Measurements from ENCODE around the gene GAB1.

GAB1 gene

DNA sequence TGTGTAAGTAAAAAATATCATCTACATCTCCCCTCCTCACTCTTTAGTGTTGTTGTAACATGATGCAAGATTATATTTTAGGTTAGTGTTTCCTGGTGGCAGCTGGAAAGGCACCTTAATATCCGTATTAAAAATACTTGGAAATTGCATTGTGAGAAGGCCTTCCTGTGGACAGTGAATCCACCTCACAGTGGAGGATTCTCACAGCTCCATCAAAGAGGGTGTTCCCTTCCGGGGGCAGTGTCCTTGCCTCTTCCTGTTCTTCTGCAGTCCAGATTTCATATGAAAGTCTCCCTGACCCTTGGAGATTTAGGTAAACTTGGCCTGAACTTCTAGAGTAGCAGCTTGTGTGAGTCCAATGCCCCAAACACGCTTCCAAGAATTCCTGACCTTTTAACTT, 29.9 kb upstream of the GAB1 start:
- Histone ChIP-seq H3K9ac (ENCODE audit: low read depth, low read length) (no peak overlapping the region), H3K4me3 (ENCODE audit: low read length) (no peak overlapping the region), H3K4me1 (ENCODE audit: control insufficient read depth, insufficient read depth, low read length) (no peaks in the 10 kb centered on the region), H3K36me3 (ENCODE audit: insufficient read depth, low read length) (no peaks in the 10 kb centered on the region), H3K9me3 (replicated peaks; ENCODE audit: low read length) (no peaks in the 10 kb centered on the region), H3K4me2 (ENCODE audit: low read length) (no peak overlapping the region), H3K27me3 (ENCODE audit: control insufficient read depth, insufficient read depth, low read length) (no peaks in the 10 kb centered on the region)

DNA sequence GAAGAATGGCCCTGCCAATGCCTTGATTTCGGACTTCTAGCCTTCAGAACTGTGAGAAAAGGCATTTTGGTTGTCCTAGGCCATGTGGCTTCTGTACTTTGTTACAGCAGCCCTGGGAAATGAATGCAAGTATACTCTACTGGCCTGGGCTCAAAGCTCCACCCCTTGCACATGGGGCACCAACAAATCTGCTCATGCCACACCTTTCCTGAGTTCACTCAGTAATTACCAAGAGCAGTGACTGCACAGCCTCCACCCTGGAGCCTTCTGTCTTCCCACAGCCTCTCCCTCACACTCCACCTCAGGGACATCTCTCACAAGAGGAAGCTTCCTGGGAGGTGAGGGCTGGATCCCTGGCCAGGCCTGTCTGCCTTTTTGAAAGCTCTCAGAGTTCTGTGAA, 29.1 kb upstream of the GAB1 start:
- Histone ChIP-seq H3K4me2 (ENCODE audit: low read length) (no peak overlapping the region), H3K27me3 (ENCODE audit: control insufficient read depth, insufficient read depth, low read length) (no peaks in the 10 kb centered on the region), H3K9me3 (replicated peaks; ENCODE audit: low read length) (no peaks in the 10 kb centered on the region), H3K9ac (ENCODE audit: low read depth, low read length) (no peak overlapping the region), H3K4me3 (ENCODE audit: low read length) (no peak overlapping the region), H3K4me1 (ENCODE audit: control insufficient read depth, insufficient read depth, low read length) (no peaks in the 10 kb centered on the region), H3K36me3 (ENCODE audit: insufficient read depth, low read length) (no peaks in the 10 kb centered on the region)

DNA sequence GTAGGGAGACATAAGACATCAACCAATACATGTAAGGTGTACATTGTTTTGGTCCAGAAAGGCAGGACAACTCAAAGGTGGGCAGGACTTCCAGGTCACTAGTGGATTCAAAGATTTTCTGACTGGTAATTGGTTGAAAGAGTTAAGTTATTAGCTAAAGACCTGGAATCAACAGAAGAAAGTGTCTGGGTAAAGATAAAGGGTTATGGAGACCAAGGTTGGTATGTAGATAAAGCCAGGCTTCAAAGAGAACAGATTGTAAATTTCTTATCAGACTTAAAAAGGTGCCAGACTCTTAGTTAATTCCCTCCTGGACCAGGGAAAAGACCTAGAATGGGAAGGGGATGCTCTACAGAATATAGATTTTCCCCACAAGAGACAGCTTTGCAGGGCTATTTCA, 28.3 kb upstream of the GAB1 start:
- Histone ChIP-seq H3K27me3 (ENCODE audit: control insufficient read depth, insufficient read depth, low read length) (no peaks in the 10 kb centered on the region), H3K36me3 (ENCODE audit: insufficient read depth, low read length) (no peaks in the 10 kb centered on the region), H3K9ac (ENCODE audit: low read depth, low read length) (no peak overlapping the region), H3K4me1 (ENCODE audit: control insufficient read depth, insufficient read depth, low read length) (no peaks in the 10 kb centered on the region), H3K9me3 (replicated peaks; ENCODE audit: low read length) (no peaks in the 10 kb centered on the region), H3K4me2 (ENCODE audit: low read length) (no peak overlapping the region), H3K4me3 (ENCODE audit: low read length) (no peak overlapping the region)

DNA sequence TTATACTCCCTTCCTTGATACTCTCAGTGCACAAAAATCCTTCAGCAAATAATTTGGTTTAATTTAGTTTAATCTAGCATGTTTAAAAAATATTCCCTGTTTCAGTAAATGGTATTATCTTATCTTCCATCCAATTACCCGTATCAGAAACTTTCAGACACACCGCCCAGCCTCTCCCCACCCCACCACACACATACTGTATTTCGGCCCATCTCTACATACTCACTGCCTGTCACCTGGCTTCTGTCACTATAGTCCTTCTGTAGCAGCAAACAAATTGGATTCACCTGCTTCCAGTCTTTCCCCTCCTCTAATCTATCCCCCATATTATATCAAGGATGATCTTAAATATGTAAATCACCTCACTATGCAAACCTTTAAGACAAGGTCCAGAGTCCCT, 24.8 kb upstream of the GAB1 start:
- Histone ChIP-seq H3K9ac (ENCODE audit: low read depth, low read length) (no peak overlapping the region), H3K4me2 (ENCODE audit: low read length) (no peak overlapping the region), H3K36me3 (ENCODE audit: insufficient read depth, low read length) (no peaks in the 10 kb centered on the region), H3K9me3 (replicated peaks; ENCODE audit: low read length) (no peaks in the 10 kb centered on the region), H3K4me3 (ENCODE audit: low read length) (no peak overlapping the region), H3K4me1 (ENCODE audit: control insufficient read depth, insufficient read depth, low read length) (no peaks in the 10 kb centered on the region), H3K27me3 (ENCODE audit: control insufficient read depth, insufficient read depth, low read length) (peaks cover under 1% of the 10 kb centered on the region)

DNA sequence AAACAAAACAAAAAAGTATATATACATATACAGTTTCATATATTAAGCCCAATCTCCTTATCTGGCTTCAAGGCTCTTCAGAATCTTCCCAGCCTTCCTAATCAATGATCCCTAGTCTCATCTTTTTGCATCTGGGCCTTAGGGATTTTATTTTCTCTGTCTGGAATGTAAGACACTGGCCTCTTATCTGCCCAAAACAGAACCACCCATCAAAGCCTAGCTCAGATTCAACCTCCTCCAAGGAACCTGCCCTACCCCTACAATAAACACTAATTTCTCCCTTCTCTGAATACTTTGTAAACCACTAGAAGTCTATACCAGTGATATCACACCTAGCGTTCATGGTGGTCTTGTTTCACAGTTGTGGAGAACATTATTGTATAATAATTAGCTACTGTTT, 23.2 kb upstream of the GAB1 start:
- Histone ChIP-seq H3K4me1 (ENCODE audit: control insufficient read depth, insufficient read depth, low read length) (no peaks in the 10 kb centered on the region), H3K27me3 (ENCODE audit: control insufficient read depth, insufficient read depth, low read length) (peaks cover 8% of the 10 kb centered on the region), H3K9me3 (replicated peaks; ENCODE audit: low read length) (no peaks in the 10 kb centered on the region), H3K36me3 (ENCODE audit: insufficient read depth, low read length) (no peaks in the 10 kb centered on the region), H3K4me2 (ENCODE audit: low read length) (no peak overlapping the region), H3K4me3 (ENCODE audit: low read length) (no peak overlapping the region), H3K9ac (ENCODE audit: low read depth, low read length) (no peak overlapping the region)

DNA sequence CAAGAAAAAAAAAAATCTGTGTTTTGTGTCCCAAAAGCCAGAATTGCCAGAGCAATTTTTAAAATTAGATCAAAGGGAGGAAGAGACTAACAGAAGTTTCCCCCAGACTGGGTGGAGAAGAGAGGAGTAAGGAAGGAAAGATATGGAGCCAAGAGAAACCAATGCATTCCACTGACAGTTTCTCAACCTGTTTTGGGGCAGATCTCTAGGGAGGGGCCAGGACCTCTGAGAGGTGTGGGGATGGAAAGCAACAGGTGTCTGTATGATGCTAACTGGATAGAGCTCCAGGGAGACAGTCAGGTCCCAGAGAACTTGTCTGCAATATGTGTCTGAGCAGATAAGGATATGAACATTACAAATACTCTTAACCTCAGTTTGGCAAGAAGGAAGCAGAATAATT, 22.7 kb upstream of the GAB1 start:
- H3K9ac ChIP-seq (ENCODE audit: low read depth, low read length), result no peak overlapping the region
- H3K27me3 ChIP-seq (ENCODE audit: control insufficient read depth, insufficient read depth, low read length), result peaks cover 9% of the 10 kb centered on the region
- H3K4me3 ChIP-seq (ENCODE audit: low read length), result no peak overlapping the region
- no peaks in the 10 kb centered on the region for H3K9me3 ChIP-seq (replicated peaks; ENCODE audit: low read length)
- no peak overlapping the region for H3K4me2 ChIP-seq (ENCODE audit: low read length)
- no peaks in the 10 kb centered on the region for H3K36me3 ChIP-seq (ENCODE audit: insufficient read depth, low read length)
- H3K4me1 ChIP-seq (ENCODE audit: control insufficient read depth, insufficient read depth, low read length), result no peaks in the 10 kb centered on the region

DNA sequence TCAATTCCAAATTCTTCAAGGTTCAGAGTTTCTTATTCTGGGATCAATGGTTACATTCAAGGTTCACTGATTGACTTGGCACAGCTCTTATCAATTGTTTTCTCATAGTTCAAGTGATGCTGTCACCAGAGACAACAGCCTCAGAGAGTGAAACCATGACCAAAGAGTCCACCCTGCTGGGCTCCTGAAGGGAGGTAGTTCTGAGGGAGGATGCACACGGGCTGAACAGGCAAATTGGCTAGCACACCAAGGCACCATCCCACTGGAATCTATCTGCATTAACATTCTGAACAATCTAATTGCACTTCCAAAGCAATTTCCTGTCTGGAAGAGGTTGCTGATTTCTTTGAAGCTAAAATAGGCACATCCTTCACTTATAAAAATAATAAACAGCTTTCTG, 16.6 kb upstream of the GAB1 start:
- no peaks in the 10 kb centered on the region for H3K4me1 ChIP-seq (ENCODE audit: control insufficient read depth, insufficient read depth, low read length)
- no peak overlapping the region for H3K4me2 ChIP-seq (ENCODE audit: low read length)

DNA sequence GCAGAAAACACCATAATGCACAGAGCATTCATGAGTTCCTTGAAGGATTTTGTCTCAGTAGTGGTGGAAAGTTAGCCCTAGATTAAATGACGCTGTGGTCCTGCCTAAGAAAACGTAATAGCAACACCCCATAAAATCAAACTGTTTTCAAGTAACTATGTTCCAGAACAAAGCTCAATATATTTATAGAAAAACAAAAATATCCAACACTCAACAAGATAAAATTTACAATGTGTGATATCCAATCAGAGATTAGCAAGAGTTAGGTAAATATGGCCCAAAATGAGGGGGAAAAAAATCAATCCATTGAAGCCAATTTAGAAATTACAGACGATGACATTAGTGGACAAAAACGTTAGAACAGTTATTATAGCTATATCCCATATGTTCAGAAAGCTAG, 9.9 kb upstream of the GAB1 start:
- Histone ChIP-seq H3K27me3 (ENCODE audit: control insufficient read depth, insufficient read depth, low read length) (no peaks in the 10 kb centered on the region), H3K4me2 (ENCODE audit: low read length) (no peak overlapping the region), H3K9me3 (replicated peaks; ENCODE audit: low read length) (no peaks in the 10 kb centered on the region), H3K9ac (ENCODE audit: low read depth, low read length) (no peak overlapping the region), H3K4me3 (ENCODE audit: low read length) (no peak overlapping the region), H3K36me3 (ENCODE audit: insufficient read depth, low read length) (no peaks in the 10 kb centered on the region), H3K4me1 (ENCODE audit: control insufficient read depth, insufficient read depth, low read length) (no peaks in the 10 kb centered on the region)

More for the DNA sequence above, 16.6 kb upstream of the GAB1 start:
- Histone ChIP-seq H3K36me3 (ENCODE audit: insufficient read depth, low read length) (no peaks in the 10 kb centered on the region), H3K4me3 (ENCODE audit: low read length) (no peak overlapping the region), H3K9ac (ENCODE audit: low read depth, low read length) (no peak overlapping the region), H3K27me3 (ENCODE audit: control insufficient read depth, insufficient read depth, low read length) (peaks cover 24% of the 10 kb centered on the region), H3K9me3 (replicated peaks; ENCODE audit: low read length) (no peaks in the 10 kb centered on the region)

DNA sequence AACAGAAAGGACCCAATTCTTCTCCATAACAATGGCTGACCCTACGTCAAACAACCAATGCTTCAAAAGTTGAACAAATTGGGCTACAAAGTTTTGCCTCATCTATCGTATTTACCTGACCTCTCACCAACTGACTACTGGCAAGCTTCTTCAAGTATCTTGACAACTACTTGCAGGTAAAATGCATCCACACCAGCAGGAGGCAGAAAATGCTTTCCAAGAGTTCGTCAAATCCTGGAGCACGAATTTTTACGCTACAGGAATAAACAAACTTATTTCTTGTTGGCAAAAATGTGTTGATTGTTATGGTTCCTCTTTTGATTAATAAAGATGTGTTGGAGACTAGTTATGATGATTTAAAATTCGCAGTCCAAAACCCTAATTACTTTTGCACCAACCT, 6.7 kb upstream of the GAB1 start:
- H3K9me3 ChIP-seq (replicated peaks; ENCODE audit: low read length), result no peaks in the 10 kb centered on the region
- H3K4me1 ChIP-seq (ENCODE audit: control insufficient read depth, insufficient read depth, low read length), result no peaks in the 10 kb centered on the region
- H3K36me3 ChIP-seq (ENCODE audit: insufficient read depth, low read length), result no peaks in the 10 kb centered on the region
- H3K4me2 ChIP-seq (ENCODE audit: low read length), result no peak overlapping the region
- no peak overlapping the region for H3K9ac ChIP-seq (ENCODE audit: low read depth, low read length)
- H3K4me3 ChIP-seq (ENCODE audit: low read length), result no peak overlapping the region
- no peaks in the 10 kb centered on the region for H3K27me3 ChIP-seq (ENCODE audit: control insufficient read depth, insufficient read depth, low read length)

DNA sequence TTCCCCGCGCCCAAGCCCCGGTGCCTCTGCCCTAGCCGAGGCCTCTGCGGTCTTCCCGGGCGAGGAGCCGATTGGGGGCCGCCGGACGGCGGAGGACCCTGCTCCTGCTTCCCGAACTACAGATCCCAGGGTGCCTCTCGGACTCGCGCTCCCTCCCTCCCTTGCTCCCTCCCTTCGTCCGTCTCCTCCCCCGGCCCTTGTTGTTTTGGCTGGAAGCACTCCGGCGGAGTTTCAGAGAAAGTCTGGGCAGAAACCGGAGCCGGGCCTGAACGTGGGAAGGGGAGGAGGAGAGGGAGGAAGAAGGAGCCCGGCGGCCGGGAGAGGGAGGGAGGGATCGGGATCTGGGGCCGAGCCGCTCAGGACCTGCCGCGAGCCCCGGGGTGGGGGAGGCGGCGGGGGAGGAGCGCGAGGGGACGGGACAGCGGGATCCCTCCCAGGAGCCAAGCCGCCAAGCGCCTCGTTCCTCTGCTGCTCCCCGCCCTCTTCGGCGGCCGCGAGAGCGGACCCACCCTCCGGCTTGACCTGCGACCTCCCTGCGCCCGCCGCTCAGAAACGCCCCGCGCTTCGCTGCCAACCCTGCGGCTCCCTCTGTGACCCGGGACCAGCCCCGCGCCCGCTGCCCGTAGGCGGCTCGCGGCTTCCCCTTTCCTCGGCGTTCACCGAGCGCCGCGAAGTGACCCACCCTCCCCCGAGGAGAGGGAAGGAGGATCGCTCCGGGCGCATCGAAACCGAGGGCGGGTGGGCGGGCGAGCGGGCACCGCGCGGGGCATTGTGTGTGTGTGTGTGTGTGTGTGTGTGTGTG, 496 bp upstream of the GAB1 start:
- H3K9me3 ChIP-seq (replicated peaks; ENCODE audit: low read length), result no peaks in the 10 kb centered on the region
- H3K36me3 ChIP-seq (ENCODE audit: insufficient read depth, low read length), result no peaks in the 10 kb centered on the region
- peaks cover 6% of the 10 kb centered on the region for H3K4me1 ChIP-seq (ENCODE audit: control insufficient read depth, insufficient read depth, low read length)
- peak overlapping the region; percentile 81 for H3K4me2 ChIP-seq (ENCODE audit: low read length)
- peak overlapping the region; percentile 82 for H3K9ac ChIP-seq (ENCODE audit: low read depth, low read length)
- no peaks in the 10 kb centered on the region for H3K27me3 ChIP-seq (ENCODE audit: control insufficient read depth, insufficient read depth, low read length)
- peak overlapping the region; percentile 74 for H3K4me3 ChIP-seq (ENCODE audit: low read length)

DNA sequence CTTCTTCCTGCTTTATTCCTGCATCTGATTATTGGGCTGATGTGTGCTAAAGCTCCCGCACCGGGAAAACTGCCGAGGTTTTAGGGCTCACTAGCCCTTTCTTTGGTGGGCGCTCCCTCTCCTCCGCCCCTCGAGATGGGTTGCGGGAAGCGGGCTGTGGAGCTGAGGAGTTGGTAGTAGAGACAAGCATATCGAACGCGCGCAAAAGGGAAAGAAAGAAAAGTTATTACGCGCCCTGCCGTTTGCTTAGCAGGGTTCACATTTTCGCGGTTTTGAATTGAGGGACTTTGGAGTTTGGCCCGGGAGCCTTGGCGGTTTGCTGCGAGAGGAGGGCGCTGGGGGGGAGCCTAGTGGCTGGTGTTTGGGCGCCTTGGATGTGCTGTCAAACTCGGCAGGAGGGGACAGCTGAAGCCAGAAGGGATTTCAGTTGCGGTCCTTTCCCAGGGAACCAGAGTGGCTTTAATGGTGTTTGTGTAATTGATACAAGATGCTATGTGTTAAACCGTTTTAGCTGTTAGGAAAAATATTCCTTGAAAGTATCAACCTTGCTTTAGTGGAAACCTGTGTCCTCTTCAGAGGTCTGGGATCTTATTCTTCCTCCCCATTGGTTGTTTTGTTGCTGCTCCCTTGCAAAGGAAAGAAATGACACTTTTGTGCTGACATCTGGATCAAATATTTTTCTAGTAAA, 1.1 kb downstream of the GAB1 start:
- Histone ChIP-seq H3K4me1 (ENCODE audit: control insufficient read depth, insufficient read depth, low read length) (peaks cover 6% of the 10 kb centered on the region), H3K4me2 (ENCODE audit: low read length) (peak overlapping the region; percentile 81), H3K9me3 (replicated peaks; ENCODE audit: low read length) (no peaks in the 10 kb centered on the region), H3K27me3 (ENCODE audit: control insufficient read depth, insufficient read depth, low read length) (no peaks in the 10 kb centered on the region), H3K4me3 (ENCODE audit: low read length) (peak overlapping the region; percentile 74), H3K9ac (ENCODE audit: low read depth, low read length) (peak overlapping the region; percentile 82), H3K36me3 (ENCODE audit: insufficient read depth, low read length) (no peaks in the 10 kb centered on the region)

DNA sequence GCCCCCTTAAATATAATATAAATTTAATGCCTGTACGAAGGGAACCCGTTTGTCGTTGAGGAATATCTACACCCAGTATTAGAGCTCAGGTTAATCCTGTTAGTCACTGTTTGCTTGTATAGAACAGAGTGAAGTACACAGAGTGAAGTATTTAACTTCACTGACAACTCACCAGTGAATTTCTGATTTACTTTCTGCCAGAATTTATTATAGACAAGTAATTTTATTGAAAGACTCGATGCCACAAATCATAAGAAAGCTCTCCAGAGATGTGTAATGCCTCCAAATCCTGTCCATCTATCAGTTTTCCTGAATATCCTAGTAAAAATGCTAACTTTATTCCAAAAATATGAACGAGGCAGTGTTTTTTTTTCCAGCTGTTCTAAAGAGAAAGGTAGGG, 1.6 kb downstream of the GAB1 start:
- peaks cover 6% of the 10 kb centered on the region for H3K4me1 ChIP-seq (ENCODE audit: control insufficient read depth, insufficient read depth, low read length)
- no peaks in the 10 kb centered on the region for H3K9me3 ChIP-seq (replicated peaks; ENCODE audit: low read length)
- no peak overlapping the region for H3K9ac ChIP-seq (ENCODE audit: low read depth, low read length)
- H3K4me3 ChIP-seq (ENCODE audit: low read length), result no peak overlapping the region
- H3K4me2 ChIP-seq (ENCODE audit: low read length), result peak overlapping the region; percentile 81
- no peaks in the 10 kb centered on the region for H3K36me3 ChIP-seq (ENCODE audit: insufficient read depth, low read length)
- H3K27me3 ChIP-seq (ENCODE audit: control insufficient read depth, insufficient read depth, low read length), result no peaks in the 10 kb centered on the region

Data from skeletal muscle satellite cell (primary cell).